B cell (primary cell): ENCODE data around the gene FAM107B. TPM values are rescaled to one million over a fixed set of nuclear protein-coding genes. Genes with fewer than 3 reads are reported as not detected.

Experiments used
- ATAC-seq: fragments of 200-7000 bp; cut with Tn5 transposase; one replicate; pipeline ENCODE4 v1.10.0; 2021; ENCODE audit warnings: low read depth, mild to moderate bottlenecking, moderate number of reproducible peaks, moderate library complexity
- CTCF ChIA-PET: fragments of 350-600 bp; sonication (Branson Sonifier 250); formaldehyde crosslinking; loops from one replicate; lab custom pipeline; 2021; ENCODE audit warnings: antibody characterized with exemption, inconsistent platforms; lab: Charles Lee
- POLR2A ChIA-PET: fragments of 350-600 bp; sonication (Branson Sonifier 250); formaldehyde crosslinking; loops from one replicate; lab custom pipeline; 2021; ENCODE audit warnings: antibody characterized with exemption; lab: Charles Lee
- DNase-seq: peaks from one replicate; pipeline ENCODE4 v3.0.0; 2013
- H2AFZ ChIP-seq: 2 replicates; pipeline ENCODE4 v1.6.1; 2012; ENCODE audit warnings: mild to moderate bottlenecking, low read depth, low read length; ENCODE audit not compliant: insufficient read depth, poor library complexity, severe bottlenecking
- H3K27ac ChIP-seq, 2 donors: 1 replicate in 1 of 2; 2 replicates in 1 of 2; pipeline ENCODE4 v1.5.1; 2012 to 2013; ENCODE audit warnings: low read length in 2 of 2, mild to moderate bottlenecking in 2 of 2, moderate library complexity in 1 of 2
- H3K27me3 ChIP-seq, 4 experiments: fragments of 200-600 bp in 1 of 4; sonication (generic) in 1 of 4; replicated peaks in 1 of 4; 1 replicate in 2 of 4; 2 replicates in 2 of 4; pipeline versions ENCODE4 v1.6.1 to v1.7.0; 2013 to 2016; ENCODE audit warnings: low read length in 3 of 4, mild to moderate bottlenecking in 2 of 4, mixed read lengths in 1 of 4, moderate library complexity in 1 of 4; ENCODE audit not compliant: insufficient read depth in 4 of 4, control insufficient read depth in 3 of 4; ENCODE audit errors: control extremely low read depth in 1 of 4
- H3K36me3 ChIP-seq, 2 experiments: replicated peaks in 1 of 2; 1 replicate in 1 of 2; 2 replicates in 1 of 2; pipeline versions ENCODE4 v1.6.1 to v1.7.1; 2013; ENCODE audit warnings: low read length in 1 of 2; ENCODE audit not compliant: insufficient read depth in 2 of 2, control insufficient read depth in 1 of 2; ENCODE audit errors: control extremely low read depth in 1 of 2, extremely low read depth in 1 of 2
- H3K4me1 ChIP-seq, 2 donors: fragments of 200-600 bp in 1 of 2; sonication (generic) in 1 of 2; 1 replicate in 1 of 2; 2 replicates in 1 of 2; pipeline versions ENCODE4 v1.5.1 to v1.6.1; 2013 to 2017; ENCODE audit warnings: low read length in 2 of 2; ENCODE audit not compliant: control insufficient read depth in 2 of 2, insufficient read depth in 2 of 2
- H3K4me2 ChIP-seq: replicated peaks from 2 replicates; pipeline ENCODE3; 2012; ENCODE audit warnings: mild to moderate bottlenecking, low read depth, low read length; ENCODE audit not compliant: poor library complexity, severe bottlenecking
- H3K4me3 ChIP-seq, 5 experiments: fragments of 200-600 bp in 1 of 5; sonication (generic) in 1 of 5; 1 replicate in 3 of 5; 2 replicates in 2 of 5; pipeline versions ENCODE4 v1.5.1 to v1.7.0; 2011 to 2016; ENCODE audit warnings: low read length in 4 of 5, mild to moderate bottlenecking in 4 of 5, low read depth in 2 of 5, control low read depth in 1 of 5, moderate library complexity in 1 of 5; ENCODE audit not compliant: insufficient read depth in 1 of 5; ENCODE audit errors: control extremely low read depth in 1 of 5, extremely low read depth in 1 of 5
- H3K79me2 ChIP-seq: fragments of 200-600 bp; sonication (generic); one replicate; pipeline ENCODE4 v1.6.0; 2016; ENCODE audit warnings: low read length; ENCODE audit not compliant: control insufficient read depth, insufficient read depth
- H3K9ac ChIP-seq: fragments of 200-600 bp; sonication (generic); 2 replicates; pipeline ENCODE4 v1.6.1; 2017; ENCODE audit warnings: mild to moderate bottlenecking, low read length, moderate library complexity
- H3K9me3 ChIP-seq, 3 donors: one replicate each; pipeline versions ENCODE4 v1.6.1 to v1.7.1; 2013; ENCODE audit warnings: low read length in 2 of 3; ENCODE audit not compliant: control insufficient read depth in 2 of 3, insufficient read depth in 1 of 3; ENCODE audit errors: control extremely low read depth in 1 of 3
- H4K20me1 ChIP-seq: 2 replicates; pipeline ENCODE4 v1.6.0; 2012; ENCODE audit warnings: mild to moderate bottlenecking, low read length; ENCODE audit not compliant: insufficient read depth, control insufficient read depth, poor library complexity, severe bottlenecking
- H3K27ac Mint-ChIP-seq: one replicate; pipeline ENCODE4 v1.8.0; 2021; ENCODE audit warnings: mixed read lengths
- H3K27me3 Mint-ChIP-seq: one replicate; pipeline ENCODE4 v1.8.0; 2021; ENCODE audit warnings: mixed read lengths
- H3K4me1 Mint-ChIP-seq: one replicate; pipeline ENCODE4 v1.8.0; 2021; ENCODE audit warnings: mixed read lengths
- H3K4me3 Mint-ChIP-seq: one replicate; pipeline ENCODE4 v1.8.0; 2021; ENCODE audit warnings: mixed read lengths
- H3K9me3 Mint-ChIP-seq: one replicate; pipeline ENCODE4 v1.8.0; 2022; ENCODE audit warnings: mixed read lengths; ENCODE audit not compliant: insufficient read depth
- EZH2 ChIP-seq: IDR thresholded peaks from 2 replicates; pipeline ENCODE4 v1.6.1; 2012; ENCODE audit warnings: borderline replicate concordance, low read depth, mild to moderate bottlenecking, moderate library complexity, low read length; ENCODE audit not compliant: insufficient read depth, poor library complexity, severe bottlenecking
- WGBS: methylation state at CpG from one replicate; pipeline ENCODE4 v1.1.5; 2013; ENCODE audit warnings: missing lambda C conversion rate; ENCODE audit not compliant: insufficient coverage; 5-methylcytosine and 5-hydroxymethylcytosine counted together
- intact Hi-C: fragments of 100-400 bp; cut with micrococcal nuclease; formaldehyde crosslinking; loops from one replicate; pipeline ENCODE4 v1.10.0; 2022
- polyA plus RNA-seq: library from polyadenylated mRNA; depleted of rRNA; stranded (reverse); fragments of >200 nt; gene quantifications from 2 replicates; pipeline ENCODE4 v1.2.3, GENCODE V29; 2012
- total RNA-seq, 2 donors: library from RNA; stranded (reverse); fragments of 120-200 nt in 1 of 2; gene quantifications; 1 replicate in 1 of 2; 2 replicates in 1 of 2; pipeline versions ENCODE4 v1.2.3 to v1.2.4, GENCODE V29; 2013 to 2022
- TF ChIP-seq, protein P1 (sequence below): fragments of 200-600 bp; IDR thresholded peaks from one replicate; pipeline ENCODE4 v1.8.0; 2022; ENCODE audit warnings: antibody characterized with exemption, mild to moderate bottlenecking

FAM107B gene
- total and polyA plus RNA-seq, 2 donors (not counting 1 experiment from before 2014, with no cell fraction given) = 31.9 to 318 TPM

- Histone ChIP-seq H3K9ac (no peak overlapping the region), H3K36me3 (no peaks in the 10 kb centered on the region), H3K79me2 (no peaks in the 10 kb centered on the region), H3K4me1 (no peaks in the 10 kb centered on the region), H3K27me3 (no peaks in the 10 kb centered on the region), H2AFZ (no peak overlapping the region), H4K20me1 (no peaks in the 10 kb centered on the region), H3K9me3 (peaks cover 4 to 12% (median 6%) of the 10 kb centered on the region in 3 donors), H3K4me3 (no peak overlapping the region), H3K4me2 (no peak overlapping the region), H3K27ac (no peak overlapping the region)
- intact Hi-C loops = no loop called here
- H3K27me3 Mint-ChIP-seq = no peaks in the 10 kb centered on the region
- WGBS = 100% methylated on average over 1 of the region's 4 CpGs
- DNase-seq (no peak), ATAC-seq (no peak)
- CTCF ChIA-PET = no interaction called here
- POLR2A ChIA-PET = no interaction called here
- peaks cover 7% of the 10 kb centered on the region for H3K9me3 Mint-ChIP-seq
- no peak overlapping the region for H3K27ac Mint-ChIP-seq
- no peak overlapping the region for H3K4me3 Mint-ChIP-seq
- TF ChIP-seq EZH2 = no peak
- TF ChIP-seq, protein P1, sequence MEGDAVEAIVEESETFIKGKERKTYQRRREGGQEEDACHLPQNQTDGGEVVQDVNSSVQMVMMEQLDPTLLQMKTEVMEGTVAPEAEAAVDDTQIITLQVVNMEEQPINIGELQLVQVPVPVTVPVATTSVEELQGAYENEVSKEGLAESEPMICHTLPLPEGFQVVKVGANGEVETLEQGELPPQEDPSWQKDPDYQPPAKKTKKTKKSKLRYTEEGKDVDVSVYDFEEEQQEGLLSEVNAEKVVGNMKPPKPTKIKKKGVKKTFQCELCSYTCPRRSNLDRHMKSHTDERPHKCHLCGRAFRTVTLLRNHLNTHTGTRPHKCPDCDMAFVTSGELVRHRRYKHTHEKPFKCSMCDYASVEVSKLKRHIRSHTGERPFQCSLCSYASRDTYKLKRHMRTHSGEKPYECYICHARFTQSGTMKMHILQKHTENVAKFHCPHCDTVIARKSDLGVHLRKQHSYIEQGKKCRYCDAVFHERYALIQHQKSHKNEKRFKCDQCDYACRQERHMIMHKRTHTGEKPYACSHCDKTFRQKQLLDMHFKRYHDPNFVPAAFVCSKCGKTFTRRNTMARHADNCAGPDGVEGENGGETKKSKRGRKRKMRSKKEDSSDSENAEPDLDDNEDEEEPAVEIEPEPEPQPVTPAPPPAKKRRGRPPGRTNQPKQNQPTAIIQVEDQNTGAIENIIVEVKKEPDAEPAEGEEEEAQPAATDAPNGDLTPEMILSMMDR = no peak
- peaks cover 12% of the 10 kb centered on the region for H3K4me1 Mint-ChIP-seq
These were observed 106.9 kb downstream of the FAM107B start for GRCh38 chr10:14667781-14668180.

- peaks cover 7% of the 10 kb centered on the region for H3K9me3 Mint-ChIP-seq
- POLR2A ChIA-PET = no interaction called here
- Histone ChIP-seq H3K4me3 (no peak overlapping the region), H3K9me3 (peaks cover 4 to 12% (median 6%) of the 10 kb centered on the region in 3 donors), H3K4me2 (no peak overlapping the region), H2AFZ (no peak overlapping the region), H3K4me1 (peaks cover 0 to under 1% of the 10 kb centered on the region in 2 donors), H3K27me3 (no peaks in the 10 kb centered on the region), H3K9ac (no peak overlapping the region), H4K20me1 (no peaks in the 10 kb centered on the region), H3K27ac (no peak overlapping the region), H3K36me3 (no peaks in the 10 kb centered on the region), H3K79me2 (no peaks in the 10 kb centered on the region)
- H3K4me3 Mint-ChIP-seq = no peak overlapping the region
- intact Hi-C loops = no loop called here
- no peak for DNase-seq
- CTCF ChIA-PET = no interaction called here
- H3K27ac Mint-ChIP-seq = no peak overlapping the region
- peaks cover 13% of the 10 kb centered on the region for H3K4me1 Mint-ChIP-seq
- TF ChIP-seq, protein P1 = no peak
- no peak for TF ChIP-seq EZH2
- H3K27me3 Mint-ChIP-seq = no peaks in the 10 kb centered on the region
- no peak for ATAC-seq
- WGBS = 92% methylated on average over 3 of the region's 6 CpGs
These were observed 107.4 kb downstream of the FAM107B start for GRCh38 chr10:14667280-14667679.
